ENCODE data around the gene GLIS2.
A peak's percentile ranks its signal among the peaks of the same experiment; 100 is the strongest.

GLIS2 gene

GRCh38 chr16:4315186-4316107, at the start of gene GLIS2:
GLIS2 (plus strand) TSS chr16:4316067; CDS start chr16:4332281, 16,214 bp downstream.
- H3K4me1 Mint-ChIP-seq = peaks cover 39% of the 10 kb centered on the region
- no peak for TF ChIP-seq CTCF (IDR thresholded peaks at IDR 0.05)
- peaks cover 4% of the 10 kb centered on the region for H3K27me3 Mint-ChIP-seq (ENCODE audit: low read depth, poor library complexity)
- DNase-seq = peak; percentile 85
- H3K4me3 Mint-ChIP-seq = peak within 1 kb of the TSS; percentile 90
- peak within 1 kb of the TSS; percentile 71 for H3K27ac Mint-ChIP-seq
- H3K36me3 Mint-ChIP-seq (ENCODE audit: low read depth) = no peaks in the 10 kb centered on the region
- no peaks in the 10 kb centered on the region for H3K9me3 Mint-ChIP-seq

GRCh38 chr16:4266372-4266771, 49.5 kb upstream of the GLIS2 start:
- no peak for TF ChIP-seq CTCF (IDR thresholded peaks at IDR 0.05)
- Mint-ChIP-seq H3K9me3 (no peaks in the 10 kb centered on the region), H3K4me3 (no peak overlapping the region), H3K36me3 (ENCODE audit: low read depth) (peaks cover 13% of the 10 kb centered on the region), H3K27ac (peak overlapping the region; percentile 62), H3K4me1 (peaks cover 45% of the 10 kb centered on the region), H3K27me3 (ENCODE audit: low read depth, poor library complexity) (no peaks in the 10 kb centered on the region)
- DNase-seq = no peak

GRCh38 chr16:4270091-4270490, 45.8 kb upstream of the GLIS2 start:
- peak overlapping the region; percentile 40 for H3K4me3 Mint-ChIP-seq
- H3K27ac Mint-ChIP-seq = no peak overlapping the region
- H3K9me3 Mint-ChIP-seq = no peaks in the 10 kb centered on the region
- DNase-seq = no peak
- peaks cover 7% of the 10 kb centered on the region for H3K36me3 Mint-ChIP-seq (ENCODE audit: low read depth)
- no peak for TF ChIP-seq CTCF (IDR thresholded peaks at IDR 0.05)
- no peaks in the 10 kb centered on the region for H3K27me3 Mint-ChIP-seq (ENCODE audit: low read depth, poor library complexity)
- peaks cover 29% of the 10 kb centered on the region for H3K4me1 Mint-ChIP-seq

- peaks cover 7% of the 10 kb centered on the region for H3K36me3 Mint-ChIP-seq (ENCODE audit: low read depth)
Observed at GRCh38 chr16:4270595-4270994, 45.3 kb upstream of the GLIS2 start.

GRCh38 chr16:4271176-4272113, 44.4 kb upstream of the GLIS2 start:
- Mint-ChIP-seq H3K36me3 (ENCODE audit: low read depth) (peaks cover 7% of the 10 kb centered on the region), H3K27ac (no peak overlapping the region), H3K27me3 (ENCODE audit: low read depth, poor library complexity) (no peaks in the 10 kb centered on the region), H3K4me1 (peaks cover 26% of the 10 kb centered on the region), H3K9me3 (no peaks in the 10 kb centered on the region), H3K4me3 (peak overlapping the region; percentile 81)
- DNase-seq = peak; percentile 89
- TF ChIP-seq CTCF (IDR thresholded peaks at IDR 0.05) = no peak

More at GRCh38 chr16:4270595-4270994, 45.3 kb upstream of the GLIS2 start:
- Mint-ChIP-seq H3K9me3 (no peaks in the 10 kb centered on the region), H3K4me1 (peaks cover 29% of the 10 kb centered on the region), H3K27ac (no peak overlapping the region), H3K4me3 (peak overlapping the region; percentile 81), H3K27me3 (ENCODE audit: low read depth, poor library complexity) (no peaks in the 10 kb centered on the region)
- TF ChIP-seq CTCF (IDR thresholded peaks at IDR 0.05) = no peak
- DNase-seq = no peak

All from nephron progenitor cell (in vitro differentiated cells).